ENCODE results near the gene TACC2. TPM values are rescaled to one million over a fixed set of nuclear protein-coding genes. Genes with fewer than 3 reads are reported as not detected.
"Not testable (repeated sequence)": the region's sequence is repeated elsewhere in the genome, so short reads cannot be mapped to it uniquely, and the experiment has no call there.

Gene TACC2
- polyA plus RNA-seq, 3 donors: 35.4 to 46.8 (median 45.2) TPM

DNA sequence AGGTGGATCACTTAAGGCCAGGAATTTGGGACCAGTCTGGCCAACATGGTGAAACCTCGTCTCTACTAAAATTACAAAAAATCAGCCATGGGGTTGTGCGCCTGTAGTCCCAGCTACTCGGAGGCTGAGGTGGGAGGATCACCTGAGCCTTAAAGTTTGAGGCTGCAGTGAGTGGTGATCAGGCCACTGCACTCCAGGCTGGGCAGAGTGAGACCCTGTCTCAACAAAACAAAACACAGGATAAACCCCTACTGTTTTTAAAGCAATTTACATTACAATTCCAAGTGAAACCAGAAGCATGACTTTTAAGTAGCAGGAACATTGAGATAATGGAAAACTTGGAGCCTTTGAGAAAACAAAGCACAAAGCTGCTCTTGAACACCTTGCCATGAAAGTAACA lies 189.7 kb downstream of the TACC2 start:
- DNase-seq (ENCODE audit: low read depth in 3 of 3, low spot score in 2 of 3): no peak

GRCh38 chr10:122181041-122181732 lies 192.2 kb downstream of the TACC2 start:
- no peak for DNase-seq (ENCODE audit: low read depth in 3 of 3, low spot score in 2 of 3)

GRCh38 chr10:122181876-122182275 lies 192.9 kb downstream of the TACC2 start:
- no peak for DNase-seq (ENCODE audit: low read depth in 3 of 3, low spot score in 2 of 3)

DNA sequence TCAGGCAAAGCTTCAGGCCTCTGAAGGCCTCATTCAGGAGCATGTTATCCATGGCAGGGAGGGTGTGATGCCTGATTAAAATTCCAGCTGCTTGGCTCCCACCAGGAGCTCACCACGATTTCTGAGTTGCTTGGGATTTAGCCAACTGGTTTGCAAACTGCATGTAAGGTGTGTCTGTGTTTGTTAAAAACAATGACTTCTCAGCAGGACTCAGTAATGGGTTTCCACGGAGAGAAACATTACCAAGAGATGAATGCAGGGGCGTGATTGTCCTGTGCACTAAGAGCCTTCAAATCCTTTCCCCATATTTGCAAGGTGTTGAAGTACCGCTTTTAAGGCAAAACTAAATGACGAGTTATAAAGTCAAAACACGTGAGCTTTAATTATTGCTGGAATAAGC lies 193.3 kb downstream of the TACC2 start:
- no peak for DNase-seq (ENCODE audit: low read depth in 3 of 3, low spot score in 2 of 3)

DNA sequence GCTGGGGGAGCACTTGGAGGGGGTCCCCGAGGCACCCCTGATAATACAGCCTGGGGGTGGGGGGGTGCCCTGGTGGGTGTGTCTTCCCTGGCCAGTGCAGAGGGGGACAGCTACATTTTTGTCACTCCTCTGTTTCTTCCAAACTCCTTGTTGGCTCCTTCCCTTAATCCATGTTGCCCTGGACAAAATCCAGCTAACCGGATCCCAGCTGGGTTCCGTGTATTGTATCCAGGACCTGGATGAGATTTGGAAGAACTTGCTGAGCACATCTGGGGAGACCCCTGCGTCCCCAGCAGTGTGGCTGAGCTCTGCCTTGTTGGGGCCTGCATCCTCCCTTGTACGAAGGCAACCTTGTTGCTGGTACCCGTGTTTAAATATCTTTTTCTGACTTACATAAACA lies 195.3 kb downstream of the TACC2 start:
- no peak for DNase-seq (ENCODE audit: low read depth in 3 of 3, low spot score in 2 of 3)

DNA sequence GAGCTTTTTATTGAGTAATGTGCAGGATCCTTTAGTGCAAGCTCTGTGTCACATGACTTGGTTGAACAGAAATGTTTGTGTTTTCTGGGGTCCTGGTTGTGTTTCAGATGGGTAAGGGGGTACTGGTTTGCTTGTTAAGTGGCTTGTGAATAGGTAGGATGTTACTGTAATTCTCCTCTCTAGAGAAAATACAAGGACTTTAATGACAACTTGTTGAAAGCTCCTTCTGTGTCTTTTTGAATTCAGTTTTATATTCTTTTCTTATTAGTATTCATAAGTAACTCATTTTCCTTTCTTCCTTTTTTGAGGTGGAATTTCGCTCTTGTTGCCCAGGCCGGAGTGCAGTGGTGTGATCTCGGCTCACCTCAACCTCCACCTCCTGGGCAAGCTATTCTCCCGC lies 196.7 kb downstream of the TACC2 start:
- no peak for DNase-seq (ENCODE audit: low read depth in 3 of 3, low spot score in 2 of 3)

- DNase-seq (ENCODE audit: low read depth in 3 of 3, low spot score in 2 of 3): no peak
Observed at GRCh38 chr10:122186816-122187810, 198.2 kb downstream of the TACC2 start.

DNA sequence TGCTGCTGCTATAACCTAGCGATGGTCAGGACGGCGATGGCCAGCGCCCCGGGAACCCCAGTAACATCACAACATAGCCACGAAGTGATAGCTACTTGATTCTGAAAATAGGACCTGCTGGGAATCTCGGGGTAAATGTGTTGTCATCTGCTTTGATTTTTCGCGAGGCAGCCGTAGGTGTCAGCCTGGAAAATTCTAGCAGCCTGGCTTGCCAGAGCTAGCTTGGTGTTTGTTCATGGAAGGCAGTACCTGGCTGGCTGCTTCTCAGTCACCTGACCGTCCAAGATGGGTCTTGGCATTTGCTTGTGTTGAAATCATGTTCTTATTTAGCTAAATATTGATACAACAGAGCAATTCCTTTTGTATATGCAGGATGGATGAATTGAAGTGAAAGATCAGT lies 199.7 kb downstream of the TACC2 start:
- no peak for DNase-seq (ENCODE audit: low read depth in 3 of 3, low spot score in 2 of 3)

GRCh38 chr10:122189185-122189584 lies 200.2 kb downstream of the TACC2 start:
- no peak for DNase-seq (ENCODE audit: low read depth in 3 of 3, low spot score in 2 of 3)

- DNase-seq (ENCODE audit: low read depth in 3 of 3, low spot score in 2 of 3): no peak
Observed at GRCh38 chr10:122190176-122190943, 201.4 kb downstream of the TACC2 start.

- no peak for DNase-seq (ENCODE audit: low read depth in 3 of 3, low spot score in 2 of 3)
Observed at GRCh38 chr10:122191936-122192541, 203.1 kb downstream of the TACC2 start.

DNA sequence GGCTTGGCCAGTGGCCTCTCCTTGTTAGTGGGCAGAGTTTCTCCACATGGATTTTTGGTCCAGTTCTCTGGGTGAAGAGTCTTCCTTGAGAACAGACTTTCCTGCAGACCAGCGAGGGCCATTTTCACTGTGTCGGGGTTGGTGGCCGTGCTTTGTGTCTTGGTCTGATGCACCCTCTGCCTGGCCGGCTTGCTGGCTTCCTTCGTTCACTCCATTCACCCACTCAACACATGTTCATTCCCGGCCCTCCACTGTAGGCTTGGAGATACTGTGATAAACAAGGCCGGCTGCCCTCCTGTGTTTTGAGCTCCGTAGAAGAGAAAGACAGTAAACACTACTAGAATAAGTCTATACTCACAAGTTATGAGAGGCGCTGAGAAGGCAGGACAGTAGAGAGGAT lies 205.3 kb downstream of the TACC2 start:
- DNase-seq (ENCODE audit: low read depth in 3 of 3, low spot score in 2 of 3): no peak

GRCh38 chr10:122196218-122196617 lies 207.3 kb downstream of the TACC2 start:
- no peak for DNase-seq (ENCODE audit: low read depth in 3 of 3, low spot score in 2 of 3)

- DNase-seq (ENCODE audit: low read depth in 3 of 3, low spot score in 2 of 3): no peak
Observed at GRCh38 chr10:122197611-122198222, 208.8 kb downstream of the TACC2 start.

DNA sequence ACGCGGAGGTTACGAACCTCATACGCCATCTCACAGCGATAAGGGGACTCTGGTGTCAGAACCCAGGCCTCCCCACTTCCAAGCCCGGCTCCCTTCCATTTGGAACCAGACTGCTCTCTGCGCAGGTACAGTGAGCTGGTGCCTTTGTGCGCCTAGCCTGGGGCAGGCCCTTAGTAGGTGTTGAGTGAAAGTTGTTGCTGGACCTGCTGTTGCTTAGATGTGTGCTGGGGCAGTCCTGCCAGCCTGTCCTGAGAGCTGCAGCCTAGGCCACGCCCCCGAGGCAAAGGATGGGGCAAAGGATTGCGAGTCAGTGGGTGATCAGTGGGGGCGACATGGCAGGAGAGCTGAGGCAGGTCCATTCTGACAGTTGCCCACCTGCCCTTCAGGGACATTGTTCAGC lies 209.7 kb downstream of the TACC2 start:
- no peak for DNase-seq (ENCODE audit: low read depth in 3 of 3, low spot score in 2 of 3)

GRCh38 chr10:122199070-122199469 lies 210.1 kb downstream of the TACC2 start:
- no peak for DNase-seq (ENCODE audit: low read depth in 3 of 3, low spot score in 2 of 3)

DNA sequence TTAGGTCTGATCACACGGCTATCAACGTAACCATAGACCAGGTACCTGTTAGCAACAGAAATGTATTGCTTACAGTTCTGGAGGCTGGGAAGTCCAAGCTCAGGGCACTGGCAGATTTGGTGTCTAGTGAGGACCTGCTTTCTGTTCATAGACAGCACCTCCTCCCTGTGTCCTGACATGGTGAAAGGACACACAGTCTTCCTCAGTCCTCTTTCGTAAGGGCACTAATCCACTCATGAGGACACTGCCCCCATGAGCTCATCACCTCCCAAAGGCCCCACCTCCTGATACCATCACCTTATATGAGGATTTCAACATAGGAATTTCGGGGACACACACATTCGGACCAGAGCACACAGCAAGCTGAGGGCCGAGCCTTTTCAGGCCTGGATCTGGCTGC lies 210.7 kb downstream of the TACC2 start:
- DNase-seq (ENCODE audit: low read depth in 3 of 3, low spot score in 2 of 3): no peak

GRCh38 chr10:122201401-122201800 lies 212.4 kb downstream of the TACC2 start:
- DNase-seq (ENCODE audit: low read depth in 3 of 3, low spot score in 2 of 3): no peak

DNA sequence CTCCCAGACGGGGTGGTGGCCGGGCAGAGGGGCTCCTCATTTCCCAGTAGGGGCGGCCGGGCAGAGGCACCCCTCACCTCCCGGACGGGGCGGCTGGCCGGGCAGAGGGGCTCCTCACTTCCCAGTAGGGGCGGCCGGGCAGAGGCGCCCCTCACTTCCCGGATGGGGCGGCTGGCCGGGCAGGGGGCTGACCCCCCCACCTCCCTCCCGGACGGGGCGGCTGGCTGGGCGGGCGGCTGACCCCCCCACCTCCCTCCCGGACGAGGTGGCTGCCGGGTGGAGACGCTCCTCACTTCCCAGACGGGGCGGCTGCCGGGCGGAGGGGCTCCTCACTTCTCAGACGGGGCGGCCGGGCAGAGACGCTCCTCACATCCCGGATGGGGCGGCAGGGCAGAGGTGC lies 214.2 kb downstream of the TACC2 start:
- not testable (repeated sequence) for DNase-seq (ENCODE audit: low read depth in 3 of 3, low spot score in 2 of 3)

All from right renal cortex interstitium (tissue), 3 donors.